ENCODE results near the gene CCDC73. TPM values are rescaled to one million over a fixed set of nuclear protein-coding genes. Genes with fewer than 3 reads are reported as not detected.
"Not testable (repeated sequence)": the region's sequence is repeated elsewhere in the genome, so short reads cannot be mapped to it uniquely, and the experiment has no call there.

The CCDC73 gene
- total and polyA plus RNA-seq, 3 experiments from 2014 or later, result not detected

- no peaks in the 10 kb centered on the region for H3K27me3 ChIP-seq (ENCODE audit: insufficient read depth, low read length, poor library complexity, severe bottlenecking)
- H3K27me3 Mint-ChIP-seq, result peaks cover 3 to 29% of the 10 kb centered on the region in 2 donors
These were observed 72.2 kb downstream of the CCDC73 start for GRCh38 chr11:32722255-32722654.

GRCh38 chr11:32713496-32713895, 81.0 kb downstream of the CCDC73 start:
- DNase-seq, result no peak
- no peaks in the 10 kb centered on the region for H3K9me3 Mint-ChIP-seq
- H3K4me1 Mint-ChIP-seq, result no peaks in the 10 kb centered on the region
- Histone ChIP-seq H3K4me1 (ENCODE audit: insufficient read depth, low read length) (no peaks in the 10 kb centered on the region), H3K9me3 (ENCODE audit: low read length) (no peaks in the 10 kb centered on the region), H3K27ac (ENCODE audit: low read depth, low read length) (no peak overlapping the region), H3K4me3 (ENCODE audit: low read length) (no peak overlapping the region), H3K27me3 (ENCODE audit: insufficient read depth, low read length, poor library complexity, severe bottlenecking) (no peaks in the 10 kb centered on the region), H3K36me3 (ENCODE audit: insufficient read depth, low read length) (no peaks in the 10 kb centered on the region)
- peaks cover 0 to 62% of the 10 kb centered on the region in 2 donors for H3K27me3 Mint-ChIP-seq
- H3K4me3 Mint-ChIP-seq, result no peak overlapping the region
- ChIA-PET CTCF (no interaction called here), POLR2A (no interaction called here)
- no peak overlapping the region for H3K27ac Mint-ChIP-seq
- H3K36me3 Mint-ChIP-seq, result no peaks in the 10 kb centered on the region

More at GRCh38 chr11:32722255-32722654, 72.2 kb downstream of the CCDC73 start:
- no peaks in the 10 kb centered on the region for H3K4me1 ChIP-seq (ENCODE audit: insufficient read depth, low read length)
- H3K36me3 Mint-ChIP-seq, result no peaks in the 10 kb centered on the region
- DNase-seq, result no peak
- H3K4me1 Mint-ChIP-seq, result no peaks in the 10 kb centered on the region
- CTCF ChIA-PET, result no interaction called here
- H3K4me3 Mint-ChIP-seq, result no peak overlapping the region
- POLR2A ChIA-PET, result no interaction called here
- no peak overlapping the region for H3K4me3 ChIP-seq (ENCODE audit: low read length)
- H3K9me3 Mint-ChIP-seq, result no peaks in the 10 kb centered on the region
- no peak overlapping the region for H3K27ac ChIP-seq (ENCODE audit: low read depth, low read length)
- H3K27ac Mint-ChIP-seq, result no peak overlapping the region
- no peaks in the 10 kb centered on the region for H3K36me3 ChIP-seq (ENCODE audit: insufficient read depth, low read length)
- H3K9me3 ChIP-seq (ENCODE audit: low read length), result no peaks in the 10 kb centered on the region

GRCh38 chr11:32708978-32709377, 85.5 kb downstream of the CCDC73 start:
- H3K4me3 ChIP-seq (ENCODE audit: low read length); CTCF ChIA-PET; H3K27ac ChIP-seq (ENCODE audit: low read depth, low read length); H3K4me1 ChIP-seq (ENCODE audit: insufficient read depth, low read length); H3K4me1 Mint-ChIP-seq; H3K9me3 ChIP-seq (ENCODE audit: low read length); H3K4me3 Mint-ChIP-seq; POLR2A ChIA-PET; H3K27ac Mint-ChIP-seq; DNase-seq; H3K36me3 ChIP-seq (ENCODE audit: insufficient read depth, low read length); H3K9me3 Mint-ChIP-seq; H3K36me3 Mint-ChIP-seq; H3K27me3 ChIP-seq (ENCODE audit: insufficient read depth, low read length, poor library complexity, severe bottlenecking): not testable (repeated sequence)
- H3K27me3 Mint-ChIP-seq, result peaks cover 1 to 47% of the 10 kb centered on the region in 2 donors

- Histone ChIP-seq H3K27ac (ENCODE audit: low read depth, low read length) (no peak overlapping the region), H3K27me3 (ENCODE audit: insufficient read depth, low read length, poor library complexity, severe bottlenecking) (no peaks in the 10 kb centered on the region), H3K4me1 (ENCODE audit: insufficient read depth, low read length) (no peaks in the 10 kb centered on the region), H3K9me3 (ENCODE audit: low read length) (no peaks in the 10 kb centered on the region), H3K4me3 (ENCODE audit: low read length) (no peak overlapping the region), H3K36me3 (ENCODE audit: insufficient read depth, low read length) (no peaks in the 10 kb centered on the region)
- Mint-ChIP-seq H3K9me3 (peaks cover 0 to 2% (median 0%) of the 10 kb centered on the region in 5 donors), H3K36me3 (no peaks in the 10 kb centered on the region), H3K27ac (no peak overlapping the region), H3K4me3 (no peak overlapping the region), H3K27me3 (peaks cover 1 to 38% of the 10 kb centered on the region in 2 donors), H3K4me1 (no peaks in the 10 kb centered on the region)
- ChIA-PET POLR2A (no interaction called here), CTCF (no interaction called here)
- no peak for DNase-seq
These were observed 87.3 kb downstream of the CCDC73 start for GRCh38 chr11:32706985-32707741.

GRCh38 chr11:32705309-32706033, 89.0 kb downstream of the CCDC73 start:
- Histone ChIP-seq H3K36me3 (ENCODE audit: insufficient read depth, low read length) (no peaks in the 10 kb centered on the region), H3K9me3 (ENCODE audit: low read length) (no peaks in the 10 kb centered on the region), H3K27ac (ENCODE audit: low read depth, low read length) (no peak overlapping the region), H3K4me3 (ENCODE audit: low read length) (no peak overlapping the region), H3K4me1 (ENCODE audit: insufficient read depth, low read length) (no peaks in the 10 kb centered on the region), H3K27me3 (ENCODE audit: insufficient read depth, low read length, poor library complexity, severe bottlenecking) (no peaks in the 10 kb centered on the region)
- no peaks in the 10 kb centered on the region for H3K36me3 Mint-ChIP-seq
- peaks cover 0 to 2% (median 0%) of the 10 kb centered on the region in 5 donors for H3K9me3 Mint-ChIP-seq
- no peak overlapping the region for H3K4me3 Mint-ChIP-seq
- peaks cover 5 to 24% of the 10 kb centered on the region in 2 donors for H3K27me3 Mint-ChIP-seq
- H3K4me1 Mint-ChIP-seq, result no peaks in the 10 kb centered on the region
- no peak overlapping the region for H3K27ac Mint-ChIP-seq
- ChIA-PET POLR2A (no interaction called here), CTCF (no interaction called here)
- no peak for DNase-seq

GRCh38 chr11:32704775-32705174, 89.7 kb downstream of the CCDC73 start:
- Mint-ChIP-seq H3K9me3 (peaks cover 0 to 2% (median 0%) of the 10 kb centered on the region in 5 donors), H3K4me3 (no peak overlapping the region), H3K4me1 (no peaks in the 10 kb centered on the region), H3K36me3 (no peaks in the 10 kb centered on the region), H3K27me3 (peaks cover 5 to 18% of the 10 kb centered on the region in 2 donors), H3K27ac (no peak overlapping the region)
- Histone ChIP-seq H3K4me1 (ENCODE audit: insufficient read depth, low read length) (no peaks in the 10 kb centered on the region), H3K9me3 (ENCODE audit: low read length) (no peaks in the 10 kb centered on the region), H3K27ac (ENCODE audit: low read depth, low read length) (no peak overlapping the region), H3K36me3 (ENCODE audit: insufficient read depth, low read length) (no peaks in the 10 kb centered on the region), H3K27me3 (ENCODE audit: insufficient read depth, low read length, poor library complexity, severe bottlenecking) (no peaks in the 10 kb centered on the region), H3K4me3 (ENCODE audit: low read length) (no peak overlapping the region)
- ChIA-PET POLR2A (no interaction called here), CTCF (no interaction called here)
- no peak for DNase-seq

- Mint-ChIP-seq H3K4me1 (no peaks in the 10 kb centered on the region), H3K4me3 (no peak overlapping the region), H3K27ac (no peak overlapping the region), H3K36me3 (no peaks in the 10 kb centered on the region), H3K9me3 (peaks cover 0 to 2% (median 0%) of the 10 kb centered on the region in 5 donors), H3K27me3 (peaks cover 5 to 13% of the 10 kb centered on the region in 2 donors)
- H3K9me3 ChIP-seq (ENCODE audit: low read length), result no peaks in the 10 kb centered on the region
- DNase-seq, result no peak
- H3K36me3 ChIP-seq (ENCODE audit: insufficient read depth, low read length), result no peaks in the 10 kb centered on the region
- no peak overlapping the region for H3K4me3 ChIP-seq (ENCODE audit: low read length)
- ChIA-PET CTCF (no interaction called here), POLR2A (no interaction called here)
- H3K4me1 ChIP-seq (ENCODE audit: insufficient read depth, low read length), result no peaks in the 10 kb centered on the region
- H3K27me3 ChIP-seq (ENCODE audit: insufficient read depth, low read length, poor library complexity, severe bottlenecking), result no peaks in the 10 kb centered on the region
- no peak overlapping the region for H3K27ac ChIP-seq (ENCODE audit: low read depth, low read length)
These were observed 90.2 kb downstream of the CCDC73 start for GRCh38 chr11:32704261-32704660.

GRCh38 chr11:32701616-32702015, 92.8 kb downstream of the CCDC73 start:
- DNase-seq, result no peak
- peaks cover 0 to 2% (median 0%) of the 10 kb centered on the region in 5 donors for H3K9me3 Mint-ChIP-seq
- H3K36me3 Mint-ChIP-seq, result no peaks in the 10 kb centered on the region
- H3K27me3 Mint-ChIP-seq, result peaks cover 5 to 9% of the 10 kb centered on the region in 2 donors
- CTCF ChIA-PET, result no interaction called here
- POLR2A ChIA-PET, result no interaction called here
- Histone ChIP-seq H3K4me1 (ENCODE audit: insufficient read depth, low read length) (no peaks in the 10 kb centered on the region), H3K9me3 (ENCODE audit: low read length) (no peaks in the 10 kb centered on the region), H3K4me3 (ENCODE audit: low read length) (no peak overlapping the region), H3K36me3 (ENCODE audit: insufficient read depth, low read length) (no peaks in the 10 kb centered on the region), H3K27me3 (ENCODE audit: insufficient read depth, low read length, poor library complexity, severe bottlenecking) (no peaks in the 10 kb centered on the region), H3K27ac (ENCODE audit: low read depth, low read length) (no peak overlapping the region)
- H3K4me1 Mint-ChIP-seq, result no peaks in the 10 kb centered on the region
- H3K27ac Mint-ChIP-seq, result no peak overlapping the region
- no peak overlapping the region for H3K4me3 Mint-ChIP-seq

Data from CD8-positive, alpha-beta memory T cell (primary cell).